ENCODE results near the gene SLC35F4.
"Not testable (repeated sequence)": the region's sequence is repeated elsewhere in the genome, so short reads cannot be mapped to it uniquely, and the experiment has no call there.

Gene SLC35F4

GRCh38 chr14:57725399-57726077, 140.4 kb downstream of the SLC35F4 start:
- DNase-seq (ENCODE audit: low read depth in 3 of 3): no peak

GRCh38 chr14:57722141-57722540, 143.8 kb downstream of the SLC35F4 start:
- DNase-seq (ENCODE audit: low read depth in 3 of 3): not testable (repeated sequence)

GRCh38 chr14:57714487-57714931, 151.4 kb downstream of the SLC35F4 start:
- DNase-seq (ENCODE audit: low read depth in 3 of 3): no peak

- DNase-seq (ENCODE audit: low read depth in 3 of 3): no peak
Observed at GRCh38 chr14:57712698-57713097, 153.2 kb downstream of the SLC35F4 start.

GRCh38 chr14:57712102-57712501, 153.8 kb downstream of the SLC35F4 start:
- no peak for DNase-seq (ENCODE audit: low read depth in 3 of 3)

- no peak for DNase-seq (ENCODE audit: low read depth in 3 of 3)
Observed at GRCh38 chr14:57709909-57710308, 156.0 kb downstream of the SLC35F4 start.

- DNase-seq (ENCODE audit: low read depth in 3 of 3): not testable (repeated sequence)
Observed at GRCh38 chr14:57709086-57709485, 156.8 kb downstream of the SLC35F4 start.

- DNase-seq (ENCODE audit: low read depth in 3 of 3): no peak
Observed at GRCh38 chr14:57707219-57707618, 158.7 kb downstream of the SLC35F4 start.

GRCh38 chr14:57704763-57705162, 161.1 kb downstream of the SLC35F4 start:
- no peak for DNase-seq (ENCODE audit: low read depth in 3 of 3)

GRCh38 chr14:57699947-57700346, 165.9 kb downstream of the SLC35F4 start:
- no peak for DNase-seq (ENCODE audit: low read depth in 3 of 3)

- DNase-seq (ENCODE audit: low read depth in 3 of 3): no peak
Observed at GRCh38 chr14:57692671-57693070, 173.2 kb downstream of the SLC35F4 start.

GRCh38 chr14:57687416-57687815, 178.5 kb downstream of the SLC35F4 start:
- DNase-seq (ENCODE audit: low read depth in 3 of 3): no peak

GRCh38 chr14:57686304-57686703, 179.6 kb downstream of the SLC35F4 start:
- no peak for DNase-seq (ENCODE audit: low read depth in 3 of 3)

- no peak for DNase-seq (ENCODE audit: low read depth in 3 of 3)
Observed at GRCh38 chr14:57671021-57671420, 194.9 kb downstream of the SLC35F4 start.

- DNase-seq (ENCODE audit: low read depth in 3 of 3): no peak
Observed at GRCh38 chr14:57660208-57660607, 205.7 kb downstream of the SLC35F4 start.

GRCh38 chr14:57659052-57659451, 206.8 kb downstream of the SLC35F4 start:
- DNase-seq (ENCODE audit: low read depth in 3 of 3): no peak

GRCh38 chr14:57657487-57657886, 208.4 kb downstream of the SLC35F4 start:
- no peak for DNase-seq (ENCODE audit: low read depth in 3 of 3)

GRCh38 chr14:57656853-57657252, 209.0 kb downstream of the SLC35F4 start:
- DNase-seq (ENCODE audit: low read depth in 3 of 3): no peak

- DNase-seq (ENCODE audit: low read depth in 3 of 3): no peak
Observed at GRCh38 chr14:57652769-57653168, 213.1 kb downstream of the SLC35F4 start.

- no peak for DNase-seq (ENCODE audit: low read depth in 3 of 3)
Observed at GRCh38 chr14:57641776-57642175, 224.1 kb downstream of the SLC35F4 start.

GRCh38 chr14:57640036-57640435, 225.9 kb downstream of the SLC35F4 start:
- no peak for DNase-seq (ENCODE audit: low read depth in 3 of 3)

GRCh38 chr14:57637901-57638300, 228.0 kb downstream of the SLC35F4 start:
- no peak for DNase-seq (ENCODE audit: low read depth in 3 of 3)

GRCh38 chr14:57634335-57634734, 231.6 kb downstream of the SLC35F4 start:
- DNase-seq (ENCODE audit: low read depth in 3 of 3): no peak

GRCh38 chr14:57632649-57633048, 233.2 kb downstream of the SLC35F4 start:
- no peak for DNase-seq (ENCODE audit: low read depth in 3 of 3)

Measured in stimulated activated CD4-positive, alpha-beta T cell treated with anti-CD3 and anti-CD28 coated beads, TNF-alpha, amount 100 ng/mL, for 4 hours (primary cell).